Activated naive CD8-positive, alpha-beta T cell (primary cell): ENCODE measurements around the gene U2AF1L4.

ENCODE experiments used
- H3K27ac Mint-ChIP-seq: one replicate; pipeline ENCODE4 v1.8.0; 2021; ENCODE audit warnings: mixed read lengths
- H3K27me3 Mint-ChIP-seq: one replicate; pipeline ENCODE4 v1.8.0; 2021; ENCODE audit warnings: mixed read lengths
- H3K36me3 Mint-ChIP-seq: one replicate; pipeline ENCODE4 v1.8.0; 2021; ENCODE audit warnings: mixed read lengths
- H3K4me1 Mint-ChIP-seq: one replicate; pipeline ENCODE4 v1.8.0; 2021; ENCODE audit warnings: low read depth, mixed read lengths
- H3K4me3 Mint-ChIP-seq: one replicate; pipeline ENCODE4 v1.8.0; 2021; ENCODE audit warnings: mild to moderate bottlenecking, mixed read lengths
- H3K9me3 Mint-ChIP-seq: one replicate; pipeline ENCODE4 v1.8.0; 2021; ENCODE audit warnings: low read depth, mixed read lengths

U2AF1L4 gene

GRCh38 chr19:35745328-35746086 is at the start of gene U2AF1L4, which contains the start of gene PSENEN:
Gene U2AF1L4, minus strand, starts transcription at chr19:35745418. Its CDS starts 27 bp downstream, at chr19:35745391.
Gene PSENEN, plus strand, starts transcription at chr19:35745651. Its CDS starts 280 bp downstream, at chr19:35745931.
- H3K36me3 Mint-ChIP-seq = peaks cover 5% of the 10 kb centered on the region
- H3K27me3 Mint-ChIP-seq = no peaks in the 10 kb centered on the region
- H3K27ac Mint-ChIP-seq = peak within 1 kb of the TSS; percentile 99
- H3K9me3 Mint-ChIP-seq = no peaks in the 10 kb centered on the region
- H3K4me3 Mint-ChIP-seq = peak within 1 kb of the TSS; percentile 95
- H3K4me1 Mint-ChIP-seq = peaks cover 61% of the 10 kb centered on the region

- H3K27ac Mint-ChIP-seq = peak overlapping the region; percentile 50
- peaks cover 17% of the 10 kb centered on the region for H3K27me3 Mint-ChIP-seq
- peaks cover 2% of the 10 kb centered on the region for H3K36me3 Mint-ChIP-seq
- peaks cover 4% of the 10 kb centered on the region for H3K4me1 Mint-ChIP-seq
- no peaks in the 10 kb centered on the region for H3K9me3 Mint-ChIP-seq
- no peak overlapping the region for H3K4me3 Mint-ChIP-seq
These were observed 48.4 kb upstream of the U2AF1L4 start for GRCh38 chr19:35793381-35794165.

GRCh38 chr19:35792888-35793287 is 47.7 kb upstream of the U2AF1L4 start:
- Mint-ChIP-seq H3K36me3 (peaks cover 2% of the 10 kb centered on the region), H3K27me3 (peaks cover 17% of the 10 kb centered on the region), H3K4me1 (peaks cover 4% of the 10 kb centered on the region), H3K27ac (no peak overlapping the region), H3K9me3 (no peaks in the 10 kb centered on the region), H3K4me3 (no peak overlapping the region)

GRCh38 chr19:35792312-35792711 is 47.1 kb upstream of the U2AF1L4 start:
- Mint-ChIP-seq H3K36me3 (peaks cover 2% of the 10 kb centered on the region), H3K27ac (no peak overlapping the region), H3K4me1 (peaks cover 4% of the 10 kb centered on the region), H3K4me3 (no peak overlapping the region), H3K27me3 (peaks cover 17% of the 10 kb centered on the region), H3K9me3 (no peaks in the 10 kb centered on the region)

GRCh38 chr19:35791814-35792279 is 46.6 kb upstream of the U2AF1L4 start:
- no peaks in the 10 kb centered on the region for H3K9me3 Mint-ChIP-seq
- no peak overlapping the region for H3K27ac Mint-ChIP-seq
- peaks cover 2% of the 10 kb centered on the region for H3K36me3 Mint-ChIP-seq
- peaks cover 13% of the 10 kb centered on the region for H3K27me3 Mint-ChIP-seq
- peaks cover 2% of the 10 kb centered on the region for H3K4me1 Mint-ChIP-seq
- H3K4me3 Mint-ChIP-seq = no peak overlapping the region

- Mint-ChIP-seq H3K27ac (no peak overlapping the region), H3K27me3 (peaks cover 7% of the 10 kb centered on the region), H3K4me1 (no peaks in the 10 kb centered on the region), H3K4me3 (no peak overlapping the region), H3K9me3 (no peaks in the 10 kb centered on the region), H3K36me3 (no peaks in the 10 kb centered on the region)
These were observed 46.0 kb upstream of the U2AF1L4 start for GRCh38 chr19:35790981-35791813.

GRCh38 chr19:35789978-35790944 is 45.0 kb upstream of the U2AF1L4 start:
- H3K4me1 Mint-ChIP-seq = no peaks in the 10 kb centered on the region
- H3K36me3 Mint-ChIP-seq = no peaks in the 10 kb centered on the region
- no peak overlapping the region for H3K27ac Mint-ChIP-seq
- peaks cover 4% of the 10 kb centered on the region for H3K27me3 Mint-ChIP-seq
- H3K4me3 Mint-ChIP-seq = no peak overlapping the region
- no peaks in the 10 kb centered on the region for H3K9me3 Mint-ChIP-seq

- no peaks in the 10 kb centered on the region for H3K36me3 Mint-ChIP-seq
- no peak overlapping the region for H3K27ac Mint-ChIP-seq
- H3K4me3 Mint-ChIP-seq = no peak overlapping the region
- H3K4me1 Mint-ChIP-seq = no peaks in the 10 kb centered on the region
- no peaks in the 10 kb centered on the region for H3K9me3 Mint-ChIP-seq
- peaks cover 4% of the 10 kb centered on the region for H3K27me3 Mint-ChIP-seq
These were observed 44.2 kb upstream of the U2AF1L4 start for GRCh38 chr19:35789195-35789977.

GRCh38 chr19:35788205-35788960 is 43.2 kb upstream of the U2AF1L4 start:
- H3K27me3 Mint-ChIP-seq = peaks cover 2% of the 10 kb centered on the region
- H3K4me3 Mint-ChIP-seq = no peak overlapping the region
- H3K27ac Mint-ChIP-seq = no peak overlapping the region
- no peaks in the 10 kb centered on the region for H3K4me1 Mint-ChIP-seq
- no peaks in the 10 kb centered on the region for H3K36me3 Mint-ChIP-seq
- H3K9me3 Mint-ChIP-seq = no peaks in the 10 kb centered on the region

GRCh38 chr19:35787227-35787799 is 42.1 kb upstream of the U2AF1L4 start:
- Mint-ChIP-seq H3K4me3 (no peak overlapping the region), H3K4me1 (no peaks in the 10 kb centered on the region), H3K27ac (no peak overlapping the region), H3K9me3 (no peaks in the 10 kb centered on the region), H3K36me3 (no peaks in the 10 kb centered on the region), H3K27me3 (no peaks in the 10 kb centered on the region)

GRCh38 chr19:35786299-35787160 is 41.3 kb upstream of the U2AF1L4 start:
- Mint-ChIP-seq H3K36me3 (no peaks in the 10 kb centered on the region), H3K27me3 (no peaks in the 10 kb centered on the region), H3K27ac (no peak overlapping the region), H3K4me3 (no peak overlapping the region), H3K4me1 (no peaks in the 10 kb centered on the region), H3K9me3 (no peaks in the 10 kb centered on the region)

- Mint-ChIP-seq H3K36me3 (no peaks in the 10 kb centered on the region), H3K27ac (no peak overlapping the region), H3K4me1 (no peaks in the 10 kb centered on the region), H3K4me3 (no peak overlapping the region), H3K9me3 (no peaks in the 10 kb centered on the region), H3K27me3 (no peaks in the 10 kb centered on the region)
These were observed 40.1 kb upstream of the U2AF1L4 start for GRCh38 chr19:35785339-35785627.
